HG03103 (cell line): Measurements from ENCODE around the gene PRICKLE2.

Experiments
- ATAC-seq: cut with Tn5 transposase; IDR thresholded peaks from one replicate; pipeline ENCODE4 v1.9.1; 2021; ENCODE audit warnings: low read depth; ENCODE audit not compliant: unreplicated experiment

Gene PRICKLE2

GRCh38 chr3:64191822-64192221 is 33.4 kb downstream of the PRICKLE2 start:
- no peak for ATAC-seq

DNA sequence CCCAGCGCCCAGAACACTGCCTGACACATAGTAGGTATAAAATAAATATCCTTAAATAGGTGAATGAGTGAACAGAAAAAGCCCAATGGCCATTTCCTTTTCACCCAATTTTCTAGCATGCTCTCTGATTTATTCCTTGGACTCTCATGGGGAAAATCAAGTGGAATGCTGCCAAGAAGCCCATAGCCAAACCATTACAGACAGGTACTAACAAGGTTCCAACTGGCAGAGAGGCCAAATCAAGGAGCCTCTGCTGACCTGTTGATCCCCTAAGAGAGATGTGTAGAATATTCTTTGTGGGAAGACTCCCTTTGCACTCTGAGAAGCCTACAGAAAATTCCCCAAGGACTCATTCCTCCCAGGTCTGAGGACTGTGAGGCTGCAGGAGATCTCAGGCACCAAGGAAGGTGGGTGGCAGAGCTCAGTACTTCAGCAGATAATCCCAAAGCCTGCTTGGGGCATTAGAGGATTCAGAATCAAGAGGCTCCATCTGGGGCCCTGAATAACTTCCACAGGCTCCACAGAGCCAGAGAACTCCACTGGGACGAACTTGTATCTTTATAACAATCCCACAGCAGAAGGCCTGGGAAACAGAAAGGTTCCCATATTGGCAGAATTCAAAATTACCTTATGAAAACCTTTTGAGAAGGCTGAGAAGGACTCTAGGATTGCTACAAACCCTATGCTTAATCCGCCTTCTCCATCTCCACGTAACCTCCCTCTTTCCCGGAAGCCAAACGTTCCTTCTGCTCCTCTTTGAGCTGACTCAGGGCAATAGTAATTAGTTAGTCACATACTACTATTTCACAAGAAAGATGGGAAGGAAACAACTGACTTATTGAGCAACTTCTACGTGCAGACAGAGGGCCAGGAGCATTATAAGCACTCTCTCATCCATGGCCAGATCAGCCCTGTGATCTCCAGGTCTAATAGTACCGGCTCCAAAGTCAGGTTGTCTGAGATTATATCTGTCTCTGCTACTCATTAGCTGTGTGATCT is 34.5 kb downstream of the PRICKLE2 start:
- no peak for ATAC-seq

- ATAC-seq = no peak
These were observed 36.3 kb downstream of the PRICKLE2 start for GRCh38 chr3:64188810-64189560.

- ATAC-seq = no peak
These were observed 38.0 kb downstream of the PRICKLE2 start for GRCh38 chr3:64187065-64187959.

DNA sequence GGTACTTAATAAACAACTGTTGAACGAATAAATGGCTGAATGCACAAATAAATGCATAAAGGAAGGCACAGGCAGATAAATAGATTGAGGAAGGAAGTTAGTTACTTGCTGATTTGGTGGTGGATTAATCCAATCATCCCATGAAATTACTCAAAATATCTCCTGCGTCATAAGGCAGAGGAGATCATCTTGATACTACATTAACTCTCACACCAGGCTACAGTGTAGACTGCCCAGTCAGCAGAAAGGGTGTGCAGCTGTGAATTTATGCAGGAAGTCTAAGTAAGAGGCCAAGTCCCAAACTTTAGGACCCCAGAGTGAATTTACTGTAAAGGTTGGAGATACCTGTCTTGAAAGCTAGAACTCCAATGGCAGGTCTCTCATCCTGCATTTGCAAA is 38.6 kb downstream of the PRICKLE2 start:
- ATAC-seq = no peak

DNA sequence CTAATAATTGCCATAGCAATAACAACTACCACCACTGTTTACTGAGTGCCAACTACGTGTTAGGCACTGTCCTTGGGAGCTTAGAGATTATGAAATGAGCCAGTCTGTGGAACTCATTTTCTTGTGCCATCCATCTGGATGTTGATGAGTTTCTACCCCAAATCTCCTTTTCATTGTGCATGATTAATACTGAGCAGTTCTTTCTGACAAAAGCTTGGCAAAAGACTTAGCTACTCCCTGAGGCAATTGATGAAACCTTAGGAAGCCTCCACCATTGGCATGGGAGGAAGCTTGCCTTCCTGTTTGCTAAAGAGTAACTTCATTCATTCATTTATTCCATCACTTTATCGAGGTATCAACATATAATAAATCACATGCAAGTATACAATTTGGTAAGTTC is 39.8 kb downstream of the PRICKLE2 start:
- ATAC-seq = no peak

- no peak for ATAC-seq
These were observed 40.6 kb downstream of the PRICKLE2 start for GRCh38 chr3:64184621-64185020.

DNA sequence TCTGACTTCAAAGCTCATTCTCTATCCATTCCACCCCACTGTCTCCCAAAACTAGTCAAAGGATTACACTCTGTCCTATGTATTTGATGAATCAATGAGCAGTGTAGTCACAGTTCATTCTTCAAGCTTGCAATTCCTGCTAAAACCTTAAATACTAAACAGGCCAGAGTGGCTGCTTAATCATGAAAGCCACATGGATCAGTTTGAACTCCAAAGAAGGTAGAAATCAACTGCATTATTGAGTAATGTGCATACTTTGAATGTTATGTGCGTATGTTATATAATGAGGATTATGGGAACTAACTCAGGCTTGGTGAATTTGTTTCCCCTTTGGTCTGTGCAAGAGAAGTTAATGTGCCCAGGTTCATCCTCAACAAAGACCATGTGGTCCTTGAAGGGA is 45.4 kb downstream of the PRICKLE2 start:
- no peak for ATAC-seq

GRCh38 chr3:64179249-64179648 is 46.0 kb downstream of the PRICKLE2 start:
- ATAC-seq = no peak

DNA sequence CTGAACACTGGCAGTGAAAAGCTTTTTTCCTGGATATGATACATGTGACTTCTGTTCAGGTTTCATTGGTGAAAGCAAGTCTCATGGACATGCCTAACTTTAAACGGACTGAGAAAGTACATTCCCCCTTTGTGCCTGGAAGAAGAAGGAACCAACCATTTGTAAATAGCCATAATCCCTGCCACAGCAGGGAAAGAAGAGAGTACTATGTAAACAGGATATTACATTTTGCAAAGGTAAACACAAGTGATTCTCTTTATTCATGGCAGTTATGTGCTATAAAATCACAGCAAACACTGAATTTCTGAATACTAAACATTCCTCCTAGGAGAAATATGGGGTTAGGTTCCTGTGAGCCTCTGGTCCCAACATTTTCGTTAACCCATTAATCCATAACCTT is 46.8 kb downstream of the PRICKLE2 start:
- ATAC-seq = no peak

DNA sequence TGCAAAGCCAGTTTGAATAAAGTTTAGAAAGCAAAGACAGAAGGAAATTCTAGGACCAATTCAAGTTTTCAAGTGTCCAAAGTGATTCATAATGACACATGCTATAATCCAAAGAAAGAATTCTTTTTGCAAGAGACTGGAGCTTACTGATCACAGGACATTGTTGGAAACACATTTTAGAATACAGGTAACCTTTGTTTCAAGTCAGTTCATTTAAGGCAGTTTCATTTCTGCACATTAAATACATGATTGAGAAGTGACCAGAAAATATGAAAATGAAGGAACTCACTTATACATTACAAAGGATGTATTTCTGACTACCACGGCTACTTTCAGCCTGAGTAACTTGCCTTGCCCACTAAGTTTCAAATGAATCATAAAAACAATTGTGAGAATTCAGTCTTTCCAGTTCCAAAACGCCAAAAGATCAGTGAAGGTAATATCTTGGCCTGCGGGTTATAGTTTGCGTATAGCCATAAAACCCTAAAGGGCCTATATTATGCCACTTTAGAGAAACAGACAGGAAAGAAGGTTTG is 48.7 kb downstream of the PRICKLE2 start:
- peak; percentile 84 for ATAC-seq

DNA sequence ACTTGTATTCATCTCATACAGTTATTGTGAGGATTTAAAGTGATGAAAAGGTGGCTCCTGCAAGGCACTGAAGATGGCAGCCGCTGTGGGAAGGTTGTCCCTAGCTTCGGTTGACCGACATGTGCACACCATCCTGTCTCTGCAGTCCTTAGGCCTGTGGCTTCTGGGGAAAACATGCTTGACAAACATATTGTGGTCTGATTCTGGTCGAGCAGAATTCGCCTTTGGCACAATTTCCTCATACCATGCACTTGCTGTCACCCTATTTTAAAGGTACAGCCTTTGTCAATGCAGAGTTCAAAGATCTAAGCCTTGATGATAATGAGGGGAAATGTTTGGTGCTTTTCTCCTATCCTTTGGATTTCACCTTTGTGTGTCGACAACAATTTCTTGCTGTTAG is 50.9 kb downstream of the PRICKLE2 start:
- ATAC-seq = no peak

GRCh38 chr3:64173563-64173962 is 51.7 kb downstream of the PRICKLE2 start:
- no peak for ATAC-seq

- ATAC-seq = no peak
These were observed 55.0 kb downstream of the PRICKLE2 start for GRCh38 chr3:64170270-64170669.

DNA sequence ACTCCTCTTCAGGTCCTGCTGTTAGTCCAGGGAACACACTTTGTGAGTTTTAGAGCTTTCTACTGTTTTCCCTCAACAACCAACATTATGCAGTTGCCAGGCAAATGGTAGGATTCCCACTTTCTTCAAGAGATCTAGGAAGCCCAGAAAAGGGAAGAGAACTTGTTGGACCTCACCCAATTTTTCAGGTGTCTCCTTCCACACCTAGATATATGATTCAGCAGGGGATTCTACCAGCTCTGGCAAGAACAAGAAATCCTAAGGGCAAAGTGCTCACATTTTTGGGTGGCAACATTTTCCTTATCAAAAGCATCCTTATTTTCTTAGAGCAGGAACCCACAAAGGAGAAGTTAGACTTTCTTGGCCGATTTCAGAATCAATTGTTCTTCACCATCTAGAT is 57.4 kb downstream of the PRICKLE2 start:
- no peak for ATAC-seq

GRCh38 chr3:64167351-64167750 is 57.9 kb downstream of the PRICKLE2 start:
- ATAC-seq = no peak

DNA sequence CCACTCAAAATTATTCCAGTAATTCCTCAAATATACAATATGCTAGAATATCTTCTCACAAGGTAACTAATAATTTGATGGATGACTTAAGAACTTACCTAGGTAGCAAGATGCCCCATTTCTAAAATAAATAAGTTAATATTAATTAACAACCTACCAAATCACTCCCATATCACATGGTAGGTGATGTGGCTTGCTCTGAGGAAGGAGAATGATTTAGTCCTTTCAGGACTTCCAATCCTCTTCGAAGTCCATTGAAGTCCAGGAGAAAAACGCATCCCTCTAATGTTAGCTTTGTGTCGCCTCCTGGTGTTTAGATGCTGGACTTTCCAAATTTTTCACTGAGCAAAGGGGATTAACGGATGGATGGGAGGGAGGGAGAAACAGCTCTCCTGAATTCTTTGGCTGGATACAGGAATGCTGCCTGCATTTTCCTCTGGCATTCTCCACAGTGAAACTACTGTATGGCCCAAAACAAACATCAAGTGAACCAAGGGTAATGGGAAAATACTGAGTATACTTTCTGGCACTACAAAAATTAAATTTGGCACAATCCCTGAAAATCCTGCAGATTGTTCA is 58.6 kb downstream of the PRICKLE2 start:
- ATAC-seq = no peak

DNA sequence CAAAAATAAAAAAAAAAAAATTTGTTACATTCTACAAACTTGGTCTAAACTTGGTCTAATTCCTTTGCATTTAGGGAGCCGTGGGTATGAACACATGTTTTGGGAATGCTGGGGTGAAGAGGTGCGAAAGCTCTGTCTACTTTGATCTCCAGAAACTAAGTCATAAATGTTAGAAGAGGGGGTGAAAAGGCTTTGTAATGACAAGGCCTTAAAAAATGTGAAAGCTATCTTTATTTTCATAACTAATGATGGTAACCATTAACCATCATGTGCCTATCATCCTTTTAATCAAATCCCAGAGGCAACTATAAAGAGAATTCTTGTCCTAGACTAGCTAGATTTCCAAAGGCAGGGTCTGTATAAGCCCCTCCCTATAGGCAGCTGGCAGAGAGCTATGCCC is 60.9 kb downstream of the PRICKLE2 start:
- no peak for ATAC-seq

DNA sequence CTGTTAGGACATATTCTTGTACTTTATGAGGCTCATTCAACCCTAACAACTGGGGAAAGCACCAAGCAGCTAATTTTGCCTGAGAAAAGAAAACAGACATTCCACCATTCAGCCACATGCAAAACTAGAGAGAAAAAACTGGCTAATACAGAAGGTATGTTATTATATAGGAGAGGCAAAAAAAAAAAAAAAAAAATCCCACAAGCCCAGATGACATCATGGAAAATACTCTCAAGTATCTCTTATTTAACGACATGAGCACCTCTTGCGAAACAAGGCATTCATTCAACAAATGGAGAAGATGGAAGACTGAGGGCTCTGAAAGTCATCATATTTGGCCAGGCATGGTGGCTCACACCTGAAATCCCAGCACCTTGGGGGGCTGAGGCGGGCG is 61.5 kb downstream of the PRICKLE2 start:
- ATAC-seq = no peak
